ENCODE data around the gene GLCCI1.
A peak's percentile ranks its signal among the peaks of the same experiment; 100 is the strongest.

The GLCCI1 gene

DNA sequence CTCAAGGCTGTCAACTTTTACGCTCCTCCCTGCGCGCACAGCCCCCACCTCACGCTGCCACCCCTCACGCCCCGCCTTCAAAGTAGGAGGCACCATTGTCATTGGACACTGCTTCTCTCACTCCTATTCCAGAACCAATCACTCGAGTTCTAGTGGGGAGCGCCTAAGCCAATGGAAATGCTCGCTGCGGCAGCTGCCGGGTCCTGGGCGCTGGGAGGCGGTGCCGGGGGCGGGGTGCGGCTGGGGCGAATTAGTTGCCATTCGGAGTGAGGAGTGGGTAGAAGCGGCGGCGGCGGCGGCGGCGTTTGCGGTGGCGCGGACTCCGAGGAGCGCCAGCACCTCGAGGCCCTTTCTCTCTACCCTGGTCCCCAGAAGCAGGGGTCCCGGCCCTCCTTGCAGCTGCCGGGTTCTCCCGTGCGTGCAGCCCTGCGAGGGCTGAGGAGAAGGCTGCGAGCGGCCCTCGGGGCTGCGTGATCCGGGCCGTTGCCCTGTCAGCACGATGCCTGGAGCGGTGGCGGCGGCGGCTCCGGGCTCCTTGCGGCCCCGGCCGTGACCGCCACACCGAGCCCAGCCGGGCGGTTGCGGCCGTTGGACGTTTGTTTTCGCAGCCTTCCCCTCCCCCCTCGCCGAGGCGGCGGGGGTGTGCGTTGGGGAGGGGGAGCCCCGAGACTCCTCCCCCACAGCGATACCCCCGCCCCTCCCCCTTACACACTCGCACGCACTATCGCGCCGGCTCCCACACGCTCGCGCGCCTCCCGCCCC, at the start of gene GLCCI1:
GLCCI1 (plus strand) TSS at position 253 of the 762 bp plus-strand sequence. CDS start 555 bp downstream, outside the sequence.
- Mint-ChIP-seq H3K9me3 (no peaks in the 10 kb centered on the region), H3K4me1 (peaks cover 32% of the 10 kb centered on the region), H3K36me3 (ENCODE audit: low read depth) (no peaks in the 10 kb centered on the region), H3K27ac (peak within 1 kb of the TSS; percentile 92), H3K27me3 (no peaks in the 10 kb centered on the region), H3K4me3 (peak within 1 kb of the TSS; percentile 94)
- DNase-seq (peak; percentile 96), ATAC-seq (peak; percentile 97)

- Mint-ChIP-seq H3K4me1 (peaks cover 26% of the 10 kb centered on the region), H3K27ac (no peak overlapping the region), H3K4me3 (no peak overlapping the region), H3K27me3 (no peaks in the 10 kb centered on the region), H3K36me3 (ENCODE audit: low read depth) (no peaks in the 10 kb centered on the region), H3K9me3 (no peaks in the 10 kb centered on the region)
- no peak for ATAC-seq
- DNase-seq = no peak
Observed at GRCh38 chr7:7919449-7919945, 49.1 kb upstream of the GLCCI1 start.

DNA sequence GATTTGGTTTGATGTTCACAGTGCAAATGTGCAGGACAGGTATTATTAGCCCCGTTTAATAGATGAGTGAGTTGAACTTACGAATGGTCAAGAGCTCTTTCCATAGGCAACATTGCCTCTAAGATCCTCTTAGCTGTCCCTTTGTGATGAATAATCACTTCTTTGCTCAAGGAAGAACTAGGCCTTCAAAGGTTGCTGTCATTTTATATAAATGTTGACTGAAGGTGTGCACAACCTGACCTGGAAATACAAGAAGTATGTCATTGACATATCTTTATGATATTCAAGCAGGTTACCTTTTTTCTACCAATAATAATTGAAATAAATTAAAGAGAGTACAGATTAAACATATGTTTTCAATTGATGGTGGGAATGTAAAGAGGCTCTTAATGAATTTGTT, 48.5 kb upstream of the GLCCI1 start:
- Mint-ChIP-seq H3K27me3 (no peaks in the 10 kb centered on the region), H3K36me3 (ENCODE audit: low read depth) (no peaks in the 10 kb centered on the region), H3K4me1 (peaks cover 26% of the 10 kb centered on the region), H3K9me3 (no peaks in the 10 kb centered on the region), H3K4me3 (no peak overlapping the region), H3K27ac (no peak overlapping the region)
- no peak for DNase-seq
- no peak for ATAC-seq

DNA sequence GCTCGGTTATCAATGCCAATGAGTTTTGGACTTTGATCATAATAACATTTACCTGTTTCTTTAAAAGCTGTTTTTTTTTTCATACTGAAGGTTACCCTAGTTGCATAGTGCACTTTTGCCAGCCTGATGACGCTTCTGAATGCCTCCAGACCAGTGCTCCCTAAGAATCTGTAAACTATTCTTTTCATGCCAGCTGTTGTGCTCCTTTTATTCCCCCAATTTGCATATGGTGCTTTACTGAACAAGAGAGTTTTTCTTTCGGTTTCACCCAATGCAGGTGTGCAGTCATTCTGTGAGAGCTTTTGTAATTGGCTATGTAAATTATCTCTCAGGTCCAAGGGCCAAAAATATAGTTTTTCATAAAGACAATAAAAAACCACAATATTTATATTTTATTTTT, 48.1 kb upstream of the GLCCI1 start:
- Mint-ChIP-seq H3K4me3 (no peak overlapping the region), H3K27me3 (no peaks in the 10 kb centered on the region), H3K9me3 (no peaks in the 10 kb centered on the region), H3K36me3 (ENCODE audit: low read depth) (no peaks in the 10 kb centered on the region), H3K4me1 (peaks cover 26% of the 10 kb centered on the region), H3K27ac (no peak overlapping the region)
- peak; percentile 77 for ATAC-seq
- DNase-seq = no peak

DNA sequence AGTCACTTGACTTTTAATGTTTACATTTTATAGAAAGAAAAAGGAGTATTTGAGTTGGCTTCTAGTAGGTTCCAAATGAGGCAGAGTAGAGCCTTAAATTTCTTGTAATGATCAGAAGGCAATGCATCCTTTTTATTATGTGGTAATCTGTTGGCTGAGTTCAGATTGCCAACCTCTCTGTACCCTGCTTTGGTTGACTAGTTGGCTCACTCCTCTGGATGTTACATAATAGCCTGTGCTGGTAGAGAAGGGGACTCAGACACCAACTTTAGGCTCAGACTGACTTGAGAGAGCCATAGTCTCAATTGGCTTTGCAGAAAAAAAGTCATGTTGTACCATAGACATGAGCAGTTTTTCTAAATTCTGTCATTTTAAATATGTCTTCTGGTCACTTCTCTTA, 46.8 kb upstream of the GLCCI1 start:
- DNase-seq (no peak), ATAC-seq (no peak)
- Mint-ChIP-seq H3K9me3 (no peaks in the 10 kb centered on the region), H3K4me1 (peaks cover 26% of the 10 kb centered on the region), H3K36me3 (ENCODE audit: low read depth) (no peaks in the 10 kb centered on the region), H3K27ac (no peak overlapping the region), H3K4me3 (no peak overlapping the region), H3K27me3 (no peaks in the 10 kb centered on the region)

DNA sequence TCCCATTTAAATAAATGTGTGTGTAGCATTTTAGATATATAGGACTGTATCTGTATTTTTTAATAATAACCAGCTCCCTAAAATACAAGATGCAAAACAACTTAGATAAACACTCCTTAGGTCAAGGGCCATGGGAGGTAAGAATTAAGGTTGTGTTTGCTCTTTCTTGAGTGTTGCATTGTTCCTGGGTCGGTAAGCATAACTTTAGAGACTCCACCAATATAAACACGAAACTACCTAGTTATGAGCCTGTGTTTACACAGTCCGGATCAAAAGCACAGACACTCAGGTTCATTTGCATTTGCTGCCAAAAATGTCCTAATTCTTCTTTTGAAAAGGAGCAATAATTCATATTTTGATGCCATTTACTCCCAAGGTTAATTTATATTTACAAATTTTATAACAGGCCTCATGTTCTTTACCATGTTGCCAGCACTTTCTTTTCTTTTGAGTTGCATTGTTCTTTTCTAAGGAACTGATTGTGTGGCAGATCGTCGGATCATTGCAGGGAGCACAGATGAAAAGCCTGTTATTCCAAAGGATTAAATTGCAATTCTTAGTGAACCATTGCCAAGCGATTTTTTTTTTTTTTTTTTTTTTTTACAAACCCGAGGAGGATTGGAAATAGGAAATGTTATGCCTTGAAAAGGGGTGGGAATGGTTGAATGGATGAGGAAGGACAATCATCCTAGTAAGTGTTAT, 45.8 kb upstream of the GLCCI1 start:
- no peak for ATAC-seq
- H3K9me3 Mint-ChIP-seq = no peaks in the 10 kb centered on the region
- H3K36me3 Mint-ChIP-seq (ENCODE audit: low read depth) = no peaks in the 10 kb centered on the region
- H3K4me3 Mint-ChIP-seq = no peak overlapping the region
- DNase-seq = no peak
- H3K27me3 Mint-ChIP-seq = no peaks in the 10 kb centered on the region
- H3K27ac Mint-ChIP-seq = no peak overlapping the region
- peaks cover 26% of the 10 kb centered on the region for H3K4me1 Mint-ChIP-seq

DNA sequence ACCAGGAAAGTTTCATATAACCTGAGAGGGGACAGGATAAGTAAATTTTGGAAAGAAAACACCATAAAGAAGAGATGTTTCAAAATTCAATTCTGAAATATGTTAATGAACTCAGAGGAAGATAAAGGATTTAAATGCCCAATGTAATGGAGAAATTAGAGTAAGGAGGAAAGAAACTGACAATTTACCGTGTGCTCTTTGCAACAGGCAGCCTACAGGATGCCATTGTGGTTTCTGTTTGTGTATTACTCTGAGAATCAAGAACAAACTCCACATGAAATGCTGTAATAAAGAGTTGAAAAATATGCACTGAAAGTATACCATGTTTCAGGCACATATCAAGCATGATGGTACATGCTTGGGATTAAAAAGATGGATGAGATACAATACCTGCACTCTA, 44.8 kb upstream of the GLCCI1 start:
- Mint-ChIP-seq H3K27ac (no peak overlapping the region), H3K9me3 (no peaks in the 10 kb centered on the region), H3K4me1 (peaks cover 26% of the 10 kb centered on the region), H3K27me3 (no peaks in the 10 kb centered on the region), H3K4me3 (no peak overlapping the region), H3K36me3 (ENCODE audit: low read depth) (no peaks in the 10 kb centered on the region)
- no peak for DNase-seq
- no peak for ATAC-seq

DNA sequence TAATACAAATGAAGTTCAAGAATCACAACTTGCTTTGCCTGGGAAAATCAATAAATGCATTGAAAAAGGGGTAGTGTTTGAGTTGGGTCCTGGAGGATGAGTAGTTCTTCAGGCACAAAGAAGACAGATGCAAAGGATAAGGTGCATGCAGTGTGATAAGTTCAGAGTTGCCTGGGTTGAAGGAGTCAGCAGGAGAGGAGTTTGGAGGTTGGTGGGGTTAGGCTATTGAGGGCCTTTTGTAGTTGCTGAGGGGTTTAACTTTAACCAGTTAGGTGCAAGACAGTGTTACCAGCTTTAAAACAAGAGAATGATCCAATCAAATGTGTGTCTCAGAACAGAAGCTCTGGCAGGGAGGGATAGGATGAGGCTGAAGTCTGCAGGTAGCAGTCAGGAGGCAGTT, 44.3 kb upstream of the GLCCI1 start:
- DNase-seq (no peak), ATAC-seq (no peak)
- H3K4me1 Mint-ChIP-seq = peaks cover 26% of the 10 kb centered on the region
- no peaks in the 10 kb centered on the region for H3K9me3 Mint-ChIP-seq
- no peak overlapping the region for H3K4me3 Mint-ChIP-seq
- H3K27me3 Mint-ChIP-seq = no peaks in the 10 kb centered on the region
- no peaks in the 10 kb centered on the region for H3K36me3 Mint-ChIP-seq (ENCODE audit: low read depth)
- H3K27ac Mint-ChIP-seq = no peak overlapping the region

- no peaks in the 10 kb centered on the region for H3K36me3 Mint-ChIP-seq (ENCODE audit: low read depth)
- H3K9me3 Mint-ChIP-seq = no peaks in the 10 kb centered on the region
- no peaks in the 10 kb centered on the region for H3K27me3 Mint-ChIP-seq
- DNase-seq (no peak), ATAC-seq (no peak)
- peaks cover 2% of the 10 kb centered on the region for H3K4me1 Mint-ChIP-seq
- H3K4me3 Mint-ChIP-seq = no peak overlapping the region
- no peak overlapping the region for H3K27ac Mint-ChIP-seq
Observed at GRCh38 chr7:7931626-7932025, 37.0 kb upstream of the GLCCI1 start.

DNA sequence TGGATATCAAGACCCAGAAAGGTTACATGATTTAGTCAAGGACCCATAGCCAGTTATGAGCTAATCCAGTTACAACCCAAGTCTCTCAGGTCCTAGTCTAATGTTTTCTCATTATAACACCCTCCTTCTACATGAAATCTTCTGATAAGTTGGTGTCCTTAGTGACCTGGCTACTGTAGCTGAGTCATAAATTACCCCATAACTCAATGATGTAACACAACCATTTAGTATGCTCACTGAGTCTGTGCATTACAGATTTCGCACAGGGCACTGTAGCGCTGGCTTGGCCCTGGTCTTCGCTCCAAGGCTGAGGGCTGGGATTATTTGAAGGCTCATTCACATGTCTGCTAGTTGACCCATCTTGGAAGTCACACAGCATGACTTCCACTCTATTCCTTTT, 36.0 kb upstream of the GLCCI1 start:
- DNase-seq (no peak), ATAC-seq (no peak)
- H3K4me3 Mint-ChIP-seq = no peak overlapping the region
- H3K27ac Mint-ChIP-seq = no peak overlapping the region
- peaks cover 2% of the 10 kb centered on the region for H3K4me1 Mint-ChIP-seq
- H3K27me3 Mint-ChIP-seq = no peaks in the 10 kb centered on the region
- no peaks in the 10 kb centered on the region for H3K9me3 Mint-ChIP-seq
- no peaks in the 10 kb centered on the region for H3K36me3 Mint-ChIP-seq (ENCODE audit: low read depth)

DNA sequence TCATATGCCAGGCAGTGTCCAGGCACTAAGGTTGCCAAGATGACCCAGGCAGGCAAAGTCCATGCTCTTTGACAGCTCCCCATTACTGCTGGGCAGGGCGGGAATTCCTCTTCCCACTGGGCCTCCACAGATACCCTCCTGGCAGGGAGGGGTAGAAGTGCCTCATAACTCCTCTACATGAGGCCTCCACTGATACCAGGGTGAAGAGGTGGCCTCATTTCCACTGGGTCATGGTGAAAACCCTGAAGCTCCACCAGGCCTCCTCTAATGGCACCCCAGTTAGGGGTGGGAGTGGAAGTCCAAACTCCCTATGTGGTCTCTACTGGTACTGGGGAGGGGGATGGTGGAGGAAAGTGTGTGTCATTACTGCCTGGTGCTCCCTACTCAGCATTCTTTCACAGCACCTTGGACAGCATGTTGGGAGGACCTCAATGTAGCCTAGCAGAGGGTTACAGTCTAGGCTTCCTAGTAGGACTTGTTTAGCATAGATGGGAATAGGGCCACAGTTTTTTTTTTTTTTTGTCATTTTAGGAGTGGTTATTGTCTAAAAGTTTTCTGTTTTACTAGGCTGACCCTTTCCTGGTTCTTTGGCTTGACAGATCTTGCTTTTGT, 34.6 kb upstream of the GLCCI1 start:
- H3K36me3 Mint-ChIP-seq (ENCODE audit: low read depth) = no peaks in the 10 kb centered on the region
- H3K4me3 Mint-ChIP-seq = no peak overlapping the region
- H3K9me3 Mint-ChIP-seq = no peaks in the 10 kb centered on the region
- DNase-seq = no peak
- H3K27ac Mint-ChIP-seq = no peak overlapping the region
- no peaks in the 10 kb centered on the region for H3K27me3 Mint-ChIP-seq
- peaks cover 2% of the 10 kb centered on the region for H3K4me1 Mint-ChIP-seq
- no peak for ATAC-seq

DNA sequence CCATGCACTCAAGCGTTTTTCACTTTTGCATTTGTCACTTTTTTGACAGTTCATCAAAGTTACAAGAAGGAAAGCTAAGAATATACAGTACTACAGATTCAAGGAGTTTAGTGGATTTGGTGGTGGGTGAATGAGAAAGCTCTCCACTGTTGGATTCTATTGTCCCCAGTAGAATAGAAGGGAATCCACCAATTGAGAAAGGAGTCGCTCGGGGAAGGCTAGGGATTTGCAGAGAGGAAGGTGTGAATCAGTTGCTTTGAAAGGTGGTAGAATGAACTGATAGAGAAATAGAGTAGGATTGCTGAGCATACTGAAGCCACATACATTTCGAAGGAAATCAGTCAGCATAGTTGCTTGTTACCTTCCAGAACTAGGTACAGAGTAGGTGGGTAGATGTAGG, 33.7 kb upstream of the GLCCI1 start:
- ATAC-seq = no peak
- no peaks in the 10 kb centered on the region for H3K27me3 Mint-ChIP-seq
- DNase-seq = no peak
- peaks cover 2% of the 10 kb centered on the region for H3K4me1 Mint-ChIP-seq
- H3K9me3 Mint-ChIP-seq = no peaks in the 10 kb centered on the region
- no peak overlapping the region for H3K27ac Mint-ChIP-seq
- H3K36me3 Mint-ChIP-seq (ENCODE audit: low read depth) = no peaks in the 10 kb centered on the region
- H3K4me3 Mint-ChIP-seq = no peak overlapping the region

DNA sequence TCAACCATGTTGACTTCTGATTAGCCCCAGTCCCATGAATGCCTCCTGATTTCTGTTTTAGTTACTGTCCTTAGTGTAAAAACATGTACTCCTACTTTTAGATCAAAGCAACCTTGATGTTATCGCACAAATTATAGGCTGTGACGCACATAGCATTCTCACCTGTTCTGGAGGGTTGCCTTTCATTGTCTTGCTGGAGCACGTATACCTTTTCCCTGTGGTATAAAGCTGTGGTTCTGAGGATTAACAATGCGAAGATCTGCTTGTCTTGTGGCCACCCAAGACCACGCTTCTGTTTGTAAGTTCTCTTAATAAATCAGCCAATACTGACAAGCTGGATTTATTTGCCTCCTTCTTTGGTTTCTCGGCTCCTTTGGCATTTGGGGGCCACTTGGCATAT, 30.1 kb upstream of the GLCCI1 start:
- H3K9me3 Mint-ChIP-seq = no peaks in the 10 kb centered on the region
- H3K27me3 Mint-ChIP-seq = no peaks in the 10 kb centered on the region
- H3K36me3 Mint-ChIP-seq (ENCODE audit: low read depth) = no peaks in the 10 kb centered on the region
- no peak for ATAC-seq
- no peak for DNase-seq
- peaks cover 2% of the 10 kb centered on the region for H3K4me1 Mint-ChIP-seq
- no peak overlapping the region for H3K4me3 Mint-ChIP-seq
- no peak overlapping the region for H3K27ac Mint-ChIP-seq

- DNase-seq (no peak), ATAC-seq (no peak)
- H3K9me3 Mint-ChIP-seq = no peaks in the 10 kb centered on the region
- no peaks in the 10 kb centered on the region for H3K36me3 Mint-ChIP-seq (ENCODE audit: low read depth)
- no peaks in the 10 kb centered on the region for H3K27me3 Mint-ChIP-seq
- peaks cover 19% of the 10 kb centered on the region for H3K4me1 Mint-ChIP-seq
- H3K27ac Mint-ChIP-seq = peak overlapping the region; percentile 44
- H3K4me3 Mint-ChIP-seq = no peak overlapping the region
Observed at GRCh38 chr7:7943951-7944350, 24.6 kb upstream of the GLCCI1 start.

Data from activated naive CD8-positive, alpha-beta T cell treated with anti-CD3 and anti-CD28 coated beads, Interleukin-2, amount 50 U/mL, for 24 hours (primary cell).